ENCODE results near the gene C1QBP.

Gene C1QBP
- total RNA-seq = 52.4 to 56.4 reads per million in 2 donors

- DNase-seq = peak; percentile 85 to 96 (median 87)
Observed at GRCh38 chr17:5438716-5439445, at the start of gene C1QBP. Gene C1QBP (minus strand): TSS chr17:5439155. CDS start chr17:5439073, 82 bp downstream.

GRCh38 chr17:5488752-5489151 is 49.8 kb upstream of the C1QBP start:
- DNase-seq = no peak

- DNase-seq = peak; percentile 93 to 100 (median 98)
Observed at GRCh38 chr17:5486206-5487124, 47.5 kb upstream of the C1QBP start, which contains the start of gene MIS12. Gene MIS12 (plus strand): TSS chr17:5486566. CDS start chr17:5488863, 2,297 bp downstream.

- DNase-seq = no peak
Observed at GRCh38 chr17:5485270-5486205, 46.6 kb upstream of the C1QBP start, which contains the start of gene DERL2. Gene DERL2 (minus strand): TSS chr17:5486178. CDS start chr17:5486161, 17 bp downstream.

- DNase-seq = no peak
Observed at GRCh38 chr17:5481451-5481850, 42.5 kb upstream of the C1QBP start.

GRCh38 chr17:5480962-5481361 is 42.0 kb upstream of the C1QBP start:
- no peak for DNase-seq

GRCh38 chr17:5478992-5479391 is 40.0 kb upstream of the C1QBP start:
- no peak for DNase-seq

GRCh38 chr17:5473906-5474305 is 35.0 kb upstream of the C1QBP start:
- DNase-seq = no peak

GRCh38 chr17:5472511-5472910 is 33.6 kb upstream of the C1QBP start:
- no peak for DNase-seq

- peak in 1 of 5 experiments; percentile 6 for DNase-seq
Observed at GRCh38 chr17:5468075-5468473, 29.1 kb upstream of the C1QBP start.

GRCh38 chr17:5467416-5467815 is 28.5 kb upstream of the C1QBP start:
- DNase-seq = no peak

GRCh38 chr17:5466295-5466694 is 27.3 kb upstream of the C1QBP start:
- DNase-seq = no peak

GRCh38 chr17:5464717-5465507 is 26.0 kb upstream of the C1QBP start:
- DNase-seq = no peak

GRCh38 chr17:5446786-5447185 is 7.8 kb upstream of the C1QBP start:
- DNase-seq = no peak

GRCh38 chr17:5444209-5444608 is 5.3 kb upstream of the C1QBP start:
- no peak for DNase-seq

GRCh38 chr17:5443728-5444127 is 4.8 kb upstream of the C1QBP start:
- DNase-seq = no peak

GRCh38 chr17:5439446-5439764 is 450 bp upstream of the C1QBP start:
- no peak for DNase-seq

GRCh38 chr17:5437721-5438317 is 1.1 kb downstream of the C1QBP start:
- peak in 1 of 5 experiments; percentile 70 for DNase-seq

GRCh38 chr17:5435781-5436315 is 3.1 kb downstream of the C1QBP start:
- DNase-seq = peak in 1 of 5 experiments; percentile 74

- no peak for DNase-seq
Observed at GRCh38 chr17:5434984-5435383, 4.0 kb downstream of the C1QBP start.
